Mammary epithelial cell (primary cell): ENCODE measurements around the gene C1orf56.

ENCODE experiments used
- EZH2 ChIP-seq: IDR thresholded peaks from 2 replicates; pipeline ENCODE4 v1.6.1; 2012; ENCODE audit warnings: low read length, inconsistent platforms, borderline replicate concordance
- TF ChIP-seq, protein P1 (sequence below), 2 donors: IDR thresholded peaks in 1 of 2; conservative IDR thresholded peaks in 1 of 2; 2 replicates each; pipeline ENCODE4 v1.5.1; 2011 to 2012; ENCODE audit warnings: inconsistent platforms in 2 of 2, low read length in 2 of 2, mild to moderate bottlenecking in 2 of 2, control low read depth in 1 of 2, low read depth in 1 of 2; ENCODE audit not compliant: insufficient read depth in 1 of 2; ENCODE audit errors: extremely low read depth in 1 of 2

DNA sequence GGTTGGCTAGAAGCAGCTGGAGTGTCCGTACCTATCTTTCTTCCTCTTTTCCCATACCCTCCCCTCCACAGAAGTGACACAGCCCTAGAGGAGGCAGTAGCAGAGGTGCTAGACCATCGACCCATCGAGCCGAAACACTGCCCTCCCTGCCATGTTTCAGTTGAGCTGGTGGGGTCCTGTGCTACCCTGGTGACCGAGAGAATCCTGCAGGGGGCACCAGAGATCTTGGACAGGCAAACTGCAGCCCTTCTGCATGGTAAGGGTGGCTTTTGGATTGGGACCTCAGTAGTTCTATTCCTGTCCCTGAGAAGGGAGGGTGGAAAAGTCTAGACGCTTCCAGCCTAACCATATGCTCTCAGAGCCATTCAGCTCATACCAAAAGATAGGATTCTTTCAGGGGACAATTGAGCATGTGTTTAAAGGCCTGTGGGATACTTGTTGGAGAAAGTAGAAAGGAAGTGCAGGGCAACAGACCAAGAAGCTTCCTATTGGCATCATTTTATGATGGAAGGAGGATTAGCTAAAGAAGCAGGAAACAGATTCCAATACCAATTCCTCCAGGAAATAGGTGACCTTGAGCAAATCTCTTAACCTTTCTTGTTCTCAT, 22.9 kb upstream of the C1orf56 start:
- TF ChIP-seq, protein P1, sequence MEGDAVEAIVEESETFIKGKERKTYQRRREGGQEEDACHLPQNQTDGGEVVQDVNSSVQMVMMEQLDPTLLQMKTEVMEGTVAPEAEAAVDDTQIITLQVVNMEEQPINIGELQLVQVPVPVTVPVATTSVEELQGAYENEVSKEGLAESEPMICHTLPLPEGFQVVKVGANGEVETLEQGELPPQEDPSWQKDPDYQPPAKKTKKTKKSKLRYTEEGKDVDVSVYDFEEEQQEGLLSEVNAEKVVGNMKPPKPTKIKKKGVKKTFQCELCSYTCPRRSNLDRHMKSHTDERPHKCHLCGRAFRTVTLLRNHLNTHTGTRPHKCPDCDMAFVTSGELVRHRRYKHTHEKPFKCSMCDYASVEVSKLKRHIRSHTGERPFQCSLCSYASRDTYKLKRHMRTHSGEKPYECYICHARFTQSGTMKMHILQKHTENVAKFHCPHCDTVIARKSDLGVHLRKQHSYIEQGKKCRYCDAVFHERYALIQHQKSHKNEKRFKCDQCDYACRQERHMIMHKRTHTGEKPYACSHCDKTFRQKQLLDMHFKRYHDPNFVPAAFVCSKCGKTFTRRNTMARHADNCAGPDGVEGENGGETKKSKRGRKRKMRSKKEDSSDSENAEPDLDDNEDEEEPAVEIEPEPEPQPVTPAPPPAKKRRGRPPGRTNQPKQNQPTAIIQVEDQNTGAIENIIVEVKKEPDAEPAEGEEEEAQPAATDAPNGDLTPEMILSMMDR (conservative IDR thresholded peaks at IDR 0.05 in 1 of 2, IDR thresholded peaks at IDR 0.05 in 1 of 2; ENCODE audit: extremely low read depth in 1 of 2, insufficient read depth in 1 of 2, low read depth in 1 of 2, low read length in 2 of 2) = peak; percentile 77 to 86
- no peak for TF ChIP-seq EZH2
